Mucosa of rectum (tissue), 2 donors: ENCODE data around the gene RASIP1.
A peak's percentile ranks its signal among the peaks of the same experiment; 100 is the strongest.
"Not testable (repeated sequence)": the region's sequence is repeated elsewhere in the genome, so short reads cannot be mapped to it uniquely, and the experiment has no call there.

ENCODE experiments used
- H3K27ac ChIP-seq, 2 donors: one replicate each; pipeline ENCODE4 v1.7.0; 2013; ENCODE audit warnings: inconsistent platforms in 2 of 2, low read depth in 2 of 2, low read length in 2 of 2
- H3K27me3 ChIP-seq, 2 donors: one replicate each; pipeline ENCODE4 v1.7.0; 2013; ENCODE audit warnings: low read length in 2 of 2; ENCODE audit not compliant: control insufficient read depth in 2 of 2, insufficient read depth in 2 of 2
- H3K36me3 ChIP-seq, 2 donors: one replicate each; pipeline ENCODE4 v1.7.0; 2013; ENCODE audit warnings: low read length in 2 of 2; ENCODE audit not compliant: control insufficient read depth in 2 of 2, insufficient read depth in 2 of 2
- H3K4me1 ChIP-seq, 2 donors: one replicate each; pipeline ENCODE4 v1.7.0; 2013; ENCODE audit warnings: low read length in 2 of 2, mild to moderate bottlenecking in 1 of 2; ENCODE audit not compliant: control insufficient read depth in 2 of 2, insufficient read depth in 2 of 2
- H3K4me3 ChIP-seq, 2 donors: one replicate each; pipeline ENCODE4 v1.7.0; 2013; ENCODE audit warnings: low read length in 2 of 2
- H3K9ac ChIP-seq, 2 donors: one replicate each; pipeline ENCODE4 v1.7.0; 2013; ENCODE audit warnings: low read length in 2 of 2, low read depth in 1 of 2, mild to moderate bottlenecking in 1 of 2
- H3K9me3 ChIP-seq, 2 donors: one replicate each; pipeline ENCODE4 v1.7.0; 2013; ENCODE audit warnings: low read length in 2 of 2; ENCODE audit not compliant: control insufficient read depth in 2 of 2
- donor health status: healthy.
- donor health status: Normal muscosa, but diverticular disease.

Gene RASIP1

GRCh38 chr19:48740164-48740972, at the start of gene RASIP1:
Gene RASIP1 (minus strand): TSS chr19:48740610. CDS start chr19:48740282, 328 bp downstream.
- H3K9ac ChIP-seq: peak within 1 kb of the TSS in 1 of 2 donors; percentile 62
- peak within 1 kb of the TSS; percentile 19 to 32 for H3K27ac ChIP-seq
- H3K36me3 ChIP-seq: no peaks in the 10 kb centered on the region
- peaks cover 20 to 23% of the 10 kb centered on the region in 2 donors for H3K4me1 ChIP-seq
- H3K9me3 ChIP-seq: no peaks in the 10 kb centered on the region
- peak within 1 kb of the TSS; percentile 39 to 54 for H3K4me3 ChIP-seq
- H3K27me3 ChIP-seq: peaks cover 2 to 6% of the 10 kb centered on the region in 2 donors

- H3K27ac ChIP-seq, H3K9me3 ChIP-seq, H3K9ac ChIP-seq, H3K4me3 ChIP-seq, H3K4me1 ChIP-seq, H3K36me3 ChIP-seq: not testable (repeated sequence)
- H3K27me3 ChIP-seq: peaks cover 0 to 14% of the 10 kb centered on the region in 2 donors
Observed at GRCh38 chr19:48787331-48787730, 46.9 kb upstream of the RASIP1 start.

GRCh38 chr19:48786422-48786821, 46.0 kb upstream of the RASIP1 start:
- not testable (repeated sequence) for H3K4me1 ChIP-seq, H3K9ac ChIP-seq, H3K36me3 ChIP-seq, H3K9me3 ChIP-seq, H3K27ac ChIP-seq, H3K4me3 ChIP-seq
- peaks cover 0 to 14% of the 10 kb centered on the region in 2 donors for H3K27me3 ChIP-seq

- Histone ChIP-seq H3K27me3 (peaks cover 2 to 14% of the 10 kb centered on the region in 2 donors), H3K27ac (no peak overlapping the region), H3K4me1 (no peaks in the 10 kb centered on the region), H3K4me3 (no peak overlapping the region), H3K9me3 (no peaks in the 10 kb centered on the region), H3K9ac (no peak overlapping the region), H3K36me3 (no peaks in the 10 kb centered on the region)
Observed at GRCh38 chr19:48784527-48784926, 44.1 kb upstream of the RASIP1 start.

- H3K4me1 ChIP-seq: peaks cover 0 to 3% of the 10 kb centered on the region in 2 donors
- peaks cover 2 to 17% of the 10 kb centered on the region in 2 donors for H3K27me3 ChIP-seq
- H3K9ac ChIP-seq: no peak overlapping the region
- H3K9me3 ChIP-seq: no peaks in the 10 kb centered on the region
- no peaks in the 10 kb centered on the region for H3K36me3 ChIP-seq
- H3K27ac ChIP-seq: peak overlapping the region in 1 of 2 donors; percentile 36
- H3K4me3 ChIP-seq: no peak overlapping the region
Observed at GRCh38 chr19:48780631-48781391, 40.4 kb upstream of the RASIP1 start.

- no peak overlapping the region for H3K27ac ChIP-seq
- no peak overlapping the region for H3K4me3 ChIP-seq
- H3K27me3 ChIP-seq: peaks cover 2 to 14% of the 10 kb centered on the region in 2 donors
- H3K9me3 ChIP-seq: no peaks in the 10 kb centered on the region
- H3K9ac ChIP-seq: no peak overlapping the region
- H3K4me1 ChIP-seq: peaks cover 0 to 3% of the 10 kb centered on the region in 2 donors
- H3K36me3 ChIP-seq: no peaks in the 10 kb centered on the region
Observed at GRCh38 chr19:48779636-48780035, 39.2 kb upstream of the RASIP1 start.

GRCh38 chr19:48777720-48778119, 37.3 kb upstream of the RASIP1 start:
- H3K27ac ChIP-seq: no peak overlapping the region
- no peak overlapping the region for H3K4me3 ChIP-seq
- peaks cover 0 to 3% of the 10 kb centered on the region in 2 donors for H3K4me1 ChIP-seq
- H3K9ac ChIP-seq: no peak overlapping the region
- no peaks in the 10 kb centered on the region for H3K36me3 ChIP-seq
- peaks cover 2 to 9% of the 10 kb centered on the region in 2 donors for H3K27me3 ChIP-seq
- H3K9me3 ChIP-seq: no peaks in the 10 kb centered on the region

- Histone ChIP-seq H3K27me3 (peaks cover 2 to 13% of the 10 kb centered on the region in 2 donors), H3K27ac (no peak overlapping the region), H3K4me3 (no peak overlapping the region)
Observed at GRCh38 chr19:48777139-48777538, 36.7 kb upstream of the RASIP1 start.

GRCh38 chr19:48772503-48772953, 32.1 kb upstream of the RASIP1 start:
- H3K4me1 ChIP-seq: peaks cover 0 to 3% of the 10 kb centered on the region in 2 donors
- no peaks in the 10 kb centered on the region for H3K9me3 ChIP-seq
- no peak overlapping the region for H3K9ac ChIP-seq
- H3K36me3 ChIP-seq: no peaks in the 10 kb centered on the region
- no peak overlapping the region for H3K27ac ChIP-seq
- H3K27me3 ChIP-seq: peaks cover 3 to 24% of the 10 kb centered on the region in 2 donors
- H3K4me3 ChIP-seq: no peak overlapping the region

More at GRCh38 chr19:48777139-48777538, 36.7 kb upstream of the RASIP1 start:
- H3K4me1 ChIP-seq: peaks cover 0 to 3% of the 10 kb centered on the region in 2 donors
- H3K9me3 ChIP-seq: no peaks in the 10 kb centered on the region
- H3K36me3 ChIP-seq: no peaks in the 10 kb centered on the region
- no peak overlapping the region for H3K9ac ChIP-seq
